Astrocyte of the spinal cord (primary cell): ENCODE measurements around the gene AGRP.

Source experiments
- DNase-seq: peaks from one replicate; pipeline ENCODE4 v3.0.0; 2011; ENCODE audit warnings: low read depth, low spot score
- H3K4me3 ChIP-seq: 2 replicates; pipeline ENCODE4 v1.5.1; 2011; ENCODE audit warnings: low read depth, mild to moderate bottlenecking, low read length, moderate library complexity
- in situ Hi-C: cut with HindIII; loops from 2 replicates; pipeline ENCODE4 v1.10.0; 2017; ENCODE audit warnings: low sequenced_read_pairs
- TF ChIP-seq, protein P1 (sequence below): IDR thresholded peaks from 2 replicates; pipeline ENCODE4 v1.5.1; 2012; ENCODE audit warnings: low read depth, mild to moderate bottlenecking, low read length, inconsistent platforms

Gene AGRP

DNA sequence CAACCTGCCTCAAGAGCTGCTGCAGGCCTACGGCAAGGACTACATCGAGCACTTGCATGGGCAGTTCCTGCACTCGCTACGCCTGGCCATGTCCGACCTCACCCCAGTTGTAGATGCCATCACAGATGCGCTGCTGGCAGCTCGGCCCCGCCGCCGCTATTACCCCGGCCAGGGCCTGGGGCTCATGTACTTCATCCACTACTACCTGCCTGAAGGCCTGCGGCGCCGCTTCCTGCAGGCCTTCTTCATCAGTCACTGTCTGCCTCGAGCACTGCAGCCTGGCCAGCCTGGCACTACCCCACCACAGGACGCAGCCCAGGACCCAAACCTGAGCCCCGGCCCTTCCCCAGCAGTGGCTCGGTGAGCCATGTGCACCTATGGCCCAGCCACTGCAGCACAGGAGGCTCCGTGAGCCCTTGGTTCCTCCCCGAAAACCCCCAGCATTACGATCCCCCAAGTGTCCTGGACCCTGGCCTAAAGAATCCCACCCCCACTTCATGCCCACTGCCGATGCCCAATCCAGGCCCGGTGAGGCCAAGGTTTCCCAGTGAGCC is 46.6 kb downstream of the AGRP start:
- no peak overlapping the region for H3K4me3 ChIP-seq
- TF ChIP-seq, protein P1, sequence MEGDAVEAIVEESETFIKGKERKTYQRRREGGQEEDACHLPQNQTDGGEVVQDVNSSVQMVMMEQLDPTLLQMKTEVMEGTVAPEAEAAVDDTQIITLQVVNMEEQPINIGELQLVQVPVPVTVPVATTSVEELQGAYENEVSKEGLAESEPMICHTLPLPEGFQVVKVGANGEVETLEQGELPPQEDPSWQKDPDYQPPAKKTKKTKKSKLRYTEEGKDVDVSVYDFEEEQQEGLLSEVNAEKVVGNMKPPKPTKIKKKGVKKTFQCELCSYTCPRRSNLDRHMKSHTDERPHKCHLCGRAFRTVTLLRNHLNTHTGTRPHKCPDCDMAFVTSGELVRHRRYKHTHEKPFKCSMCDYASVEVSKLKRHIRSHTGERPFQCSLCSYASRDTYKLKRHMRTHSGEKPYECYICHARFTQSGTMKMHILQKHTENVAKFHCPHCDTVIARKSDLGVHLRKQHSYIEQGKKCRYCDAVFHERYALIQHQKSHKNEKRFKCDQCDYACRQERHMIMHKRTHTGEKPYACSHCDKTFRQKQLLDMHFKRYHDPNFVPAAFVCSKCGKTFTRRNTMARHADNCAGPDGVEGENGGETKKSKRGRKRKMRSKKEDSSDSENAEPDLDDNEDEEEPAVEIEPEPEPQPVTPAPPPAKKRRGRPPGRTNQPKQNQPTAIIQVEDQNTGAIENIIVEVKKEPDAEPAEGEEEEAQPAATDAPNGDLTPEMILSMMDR: no peak
- in situ Hi-C loops: no loop called here
- DNase-seq: no peak

DNA sequence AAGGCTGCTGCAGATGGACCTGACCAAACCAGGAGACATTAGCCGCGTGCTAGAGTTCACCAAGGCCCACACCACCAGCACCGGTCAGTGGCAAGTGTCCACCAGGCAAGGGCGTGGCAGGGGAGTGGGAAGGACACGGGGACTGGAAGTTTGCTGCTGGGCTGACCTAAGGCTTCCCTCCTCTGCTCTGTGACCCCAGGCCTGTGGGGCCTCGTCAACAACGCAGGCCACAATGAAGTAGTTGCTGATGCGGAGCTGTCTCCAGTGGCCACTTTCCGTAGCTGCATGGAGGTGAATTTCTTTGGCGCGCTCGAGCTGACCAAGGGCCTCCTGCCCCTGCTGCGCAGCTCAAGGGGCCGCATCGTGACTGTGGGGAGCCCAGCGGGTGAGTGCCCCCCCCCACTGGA is 47.6 kb downstream of the AGRP start:
- TF ChIP-seq, protein P1: no peak
- no peak overlapping the region for H3K4me3 ChIP-seq
- in situ Hi-C loops: no loop called here
- no peak for DNase-seq

DNA sequence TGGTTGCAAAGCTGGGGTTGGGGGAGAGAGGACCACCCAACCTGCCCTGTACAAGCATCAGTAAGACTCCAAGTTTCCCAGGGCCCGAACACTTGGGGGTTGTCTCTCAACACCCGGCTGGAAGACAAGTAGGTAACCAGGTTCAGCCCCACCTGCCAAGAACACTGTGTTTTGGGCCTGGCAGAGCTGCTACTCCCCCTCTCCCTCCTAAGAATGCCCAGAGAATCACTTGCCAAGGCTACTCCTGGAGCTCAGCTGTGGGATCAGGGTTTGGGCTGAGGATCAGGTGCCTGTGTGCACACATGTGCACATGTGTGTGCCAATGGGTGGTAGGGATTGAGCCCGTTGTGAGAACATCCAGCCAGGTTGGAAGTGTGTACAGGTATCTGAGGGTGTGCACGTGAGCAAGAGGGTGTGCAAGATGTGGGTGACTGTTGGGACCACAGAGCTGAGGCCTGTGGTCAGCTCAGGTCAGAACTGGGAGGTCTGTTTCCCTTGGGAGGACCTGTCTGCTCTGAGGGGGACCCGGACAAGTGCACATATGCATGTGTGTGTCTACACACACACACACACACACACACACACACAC is 50.1 kb downstream of the AGRP start:
- in situ Hi-C loops: no loop called here
- H3K4me3 ChIP-seq: no peak overlapping the region
- TF ChIP-seq, protein P1: no peak
- DNase-seq: no peak
